Dendritic cell treated with granulocyte-macrophage colony-stimulating factor and Interleukin-4, amounts not matched to agents 40 ng/mL and 50 ng/mL, for 4 days (primary cell): ENCODE measurements around the gene KIF5C.

Experiments
- H3K27ac Mint-ChIP-seq: one replicate; pipeline ENCODE4 v1.8.0; 2022; ENCODE audit warnings: mild to moderate bottlenecking, mixed read lengths
- H3K27me3 Mint-ChIP-seq: one replicate; pipeline ENCODE4 v1.8.0; 2022; ENCODE audit warnings: mild to moderate bottlenecking, mixed read lengths
- H3K36me3 Mint-ChIP-seq: one replicate; pipeline ENCODE4 v1.8.0; 2022; ENCODE audit warnings: low read depth, mixed read lengths
- H3K4me1 Mint-ChIP-seq: one replicate; pipeline ENCODE4 v1.8.0; 2022; ENCODE audit warnings: low read depth, mixed read lengths
- H3K4me3 Mint-ChIP-seq: one replicate; pipeline ENCODE4 v1.8.0; 2022; ENCODE audit warnings: mild to moderate bottlenecking, moderate library complexity, mixed read lengths
- H3K9me3 Mint-ChIP-seq: one replicate; pipeline ENCODE4 v1.8.0; 2022; ENCODE audit warnings: mixed read lengths
- intact Hi-C: fragments of 100-400 bp; cut with micrococcal nuclease; formaldehyde crosslinking; loops from one replicate; pipeline ENCODE4 v1.15.0; 2022

KIF5C gene

DNA sequence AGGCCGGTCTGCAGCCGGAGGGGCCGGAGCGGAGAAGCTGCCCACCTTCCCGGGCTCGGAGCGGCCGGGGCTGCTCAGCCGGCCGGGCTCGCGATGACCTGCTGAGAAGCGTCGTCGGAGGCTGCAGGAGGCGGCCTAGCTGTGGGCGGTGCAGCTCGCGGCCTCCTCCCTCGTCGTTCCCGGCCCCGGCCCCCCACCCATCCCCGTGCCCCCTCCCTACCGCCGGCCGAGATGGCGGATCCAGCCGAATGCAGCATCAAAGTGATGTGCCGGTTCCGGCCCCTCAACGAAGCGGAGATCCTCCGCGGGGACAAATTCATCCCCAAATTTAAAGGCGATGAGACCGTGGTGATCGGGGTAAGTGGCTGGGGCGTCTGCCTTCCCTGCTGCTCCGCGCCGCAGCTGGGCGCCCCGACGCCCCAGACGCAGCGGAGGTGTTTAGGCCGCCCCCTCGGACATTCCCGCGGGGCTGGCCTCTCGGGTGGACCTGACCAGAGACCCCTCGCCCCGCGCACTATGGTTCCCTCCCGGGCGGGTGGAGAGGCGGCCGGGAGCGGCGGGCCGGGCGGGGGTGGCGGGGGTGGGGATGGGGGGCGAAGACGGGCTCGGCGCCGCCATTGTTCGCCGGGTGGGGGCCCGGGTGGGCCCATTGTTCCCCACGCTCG lies 492 bp downstream of the KIF5C start:
- H3K27ac Mint-ChIP-seq, result no peak overlapping the region
- no peaks in the 10 kb centered on the region for H3K36me3 Mint-ChIP-seq
- intact Hi-C loops, result no loop called here

DNA sequence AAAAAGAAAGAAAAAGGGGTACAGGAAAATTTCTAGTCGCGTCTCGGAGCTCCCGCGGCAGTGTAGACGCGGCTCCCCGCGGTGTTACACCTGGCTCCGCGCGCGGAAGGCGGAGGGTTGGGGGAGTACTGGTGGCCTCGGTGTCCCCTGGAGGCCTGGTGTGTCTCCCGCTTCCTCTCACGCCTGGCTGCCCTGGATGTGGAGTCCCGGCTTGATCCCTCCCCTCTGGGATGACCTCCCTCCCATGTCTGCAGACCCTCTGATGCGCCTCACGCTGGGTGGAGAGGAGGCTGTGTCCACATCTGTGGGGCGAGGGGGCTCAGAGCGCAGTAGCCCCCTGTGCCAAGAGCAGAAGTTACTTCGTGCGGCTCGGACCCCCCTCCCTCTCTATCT lies 1.2 kb downstream of the KIF5C start:
- H3K4me3 Mint-ChIP-seq, result peak overlapping the region; percentile 30
- H3K4me1 Mint-ChIP-seq, result peaks cover 12% of the 10 kb centered on the region
- H3K36me3 Mint-ChIP-seq, result no peaks in the 10 kb centered on the region
- H3K9me3 Mint-ChIP-seq, result peaks cover 10% of the 10 kb centered on the region
- H3K27ac Mint-ChIP-seq, result no peak overlapping the region
- intact Hi-C loops, result no loop called here
- peaks cover 72% of the 10 kb centered on the region for H3K27me3 Mint-ChIP-seq

More for the DNA sequence above, 492 bp downstream of the KIF5C start:
- H3K4me3 Mint-ChIP-seq, result no peak overlapping the region
- peaks cover 73% of the 10 kb centered on the region for H3K27me3 Mint-ChIP-seq
- peaks cover 12% of the 10 kb centered on the region for H3K4me1 Mint-ChIP-seq
- H3K9me3 Mint-ChIP-seq, result peaks cover 3% of the 10 kb centered on the region

DNA sequence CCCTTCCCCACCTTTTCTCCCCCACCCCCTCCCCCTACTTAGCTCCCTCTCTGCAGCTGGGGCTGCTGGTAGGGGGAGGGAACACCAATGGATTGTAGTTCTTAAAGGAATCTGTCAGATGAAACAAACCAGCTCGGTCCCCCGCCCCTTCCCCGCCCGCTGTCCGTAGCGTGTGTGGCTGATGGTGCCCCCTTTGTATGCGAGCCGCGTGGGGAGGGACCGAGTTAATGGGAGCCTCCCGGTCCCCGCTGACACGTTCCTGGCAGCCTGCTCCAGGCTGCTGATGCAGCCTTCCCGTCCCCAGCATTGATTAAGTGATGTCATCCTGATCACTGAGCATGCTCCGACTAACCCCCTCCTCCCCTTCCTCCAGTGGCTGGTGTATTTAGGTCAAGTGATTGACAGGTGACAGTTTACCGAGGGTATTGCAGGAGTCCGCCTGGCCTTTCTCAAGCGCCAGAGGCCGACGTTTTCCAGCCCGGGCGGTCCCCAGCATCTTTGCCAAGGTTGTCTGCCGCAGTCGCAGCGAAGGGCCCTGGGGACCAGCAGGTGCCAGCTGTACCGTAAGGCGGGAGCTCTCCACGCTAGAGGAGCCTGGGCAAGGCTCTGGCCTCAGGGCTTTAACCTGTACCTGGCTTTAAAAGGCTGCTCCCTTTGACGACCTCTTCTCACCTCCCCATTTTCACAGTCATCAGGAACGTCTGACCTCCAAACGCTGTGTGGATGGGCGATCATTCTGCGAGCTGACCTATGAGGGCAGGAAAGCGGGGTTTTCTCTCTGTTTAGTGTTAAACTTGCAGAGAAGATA lies 1.8 kb downstream of the KIF5C start:
- H3K9me3 Mint-ChIP-seq, result peaks cover 10% of the 10 kb centered on the region
- intact Hi-C loops, result no loop called here
- peaks cover 71% of the 10 kb centered on the region for H3K27me3 Mint-ChIP-seq
- H3K4me1 Mint-ChIP-seq, result peaks cover 12% of the 10 kb centered on the region
- H3K36me3 Mint-ChIP-seq, result no peaks in the 10 kb centered on the region
- no peak overlapping the region for H3K27ac Mint-ChIP-seq
- H3K4me3 Mint-ChIP-seq, result no peak overlapping the region

DNA sequence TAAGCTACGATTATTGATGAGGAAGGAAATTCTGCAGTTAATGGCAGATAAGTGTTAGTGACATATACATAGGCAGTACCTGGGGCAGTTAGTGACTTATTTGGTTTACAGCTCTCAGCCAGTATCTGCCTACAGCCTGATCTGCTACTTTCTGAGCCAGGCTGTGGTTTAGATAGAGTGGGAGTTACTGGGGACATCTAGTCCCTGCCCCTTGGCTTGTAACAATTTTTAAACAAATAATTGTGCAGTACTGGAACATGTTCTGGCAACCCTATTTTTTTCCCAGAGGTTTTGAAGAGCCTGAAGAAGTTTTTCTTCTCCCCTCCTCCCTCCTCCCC lies 2.3 kb downstream of the KIF5C start:
- H3K27me3 Mint-ChIP-seq, result peaks cover 65% of the 10 kb centered on the region
- intact Hi-C loops, result no loop called here
- no peaks in the 10 kb centered on the region for H3K36me3 Mint-ChIP-seq
- H3K4me3 Mint-ChIP-seq, result no peak overlapping the region
- peaks cover 10% of the 10 kb centered on the region for H3K9me3 Mint-ChIP-seq
- H3K27ac Mint-ChIP-seq, result no peak overlapping the region
- H3K4me1 Mint-ChIP-seq, result peaks cover 12% of the 10 kb centered on the region

DNA sequence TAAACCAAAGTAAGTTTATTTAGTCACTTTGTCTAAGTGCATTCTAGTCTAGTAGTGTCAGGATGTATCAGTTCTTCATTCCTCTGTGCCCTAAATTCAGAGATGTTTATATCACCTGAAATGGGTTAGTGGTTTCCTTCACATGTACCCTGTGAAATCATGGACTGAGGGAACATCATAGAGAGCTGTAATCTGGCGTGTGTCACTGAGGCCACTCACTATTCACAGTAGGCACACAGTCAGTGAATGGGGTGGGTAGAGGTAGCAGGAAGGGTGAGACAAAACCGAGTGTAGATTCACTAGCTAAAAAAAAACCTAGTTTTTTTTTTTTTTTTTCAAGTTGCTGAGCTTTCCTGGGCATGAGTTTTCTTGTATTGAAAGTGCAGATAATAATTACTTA lies 5.6 kb downstream of the KIF5C start:
- H3K4me1 Mint-ChIP-seq, result peaks cover 12% of the 10 kb centered on the region

DNA sequence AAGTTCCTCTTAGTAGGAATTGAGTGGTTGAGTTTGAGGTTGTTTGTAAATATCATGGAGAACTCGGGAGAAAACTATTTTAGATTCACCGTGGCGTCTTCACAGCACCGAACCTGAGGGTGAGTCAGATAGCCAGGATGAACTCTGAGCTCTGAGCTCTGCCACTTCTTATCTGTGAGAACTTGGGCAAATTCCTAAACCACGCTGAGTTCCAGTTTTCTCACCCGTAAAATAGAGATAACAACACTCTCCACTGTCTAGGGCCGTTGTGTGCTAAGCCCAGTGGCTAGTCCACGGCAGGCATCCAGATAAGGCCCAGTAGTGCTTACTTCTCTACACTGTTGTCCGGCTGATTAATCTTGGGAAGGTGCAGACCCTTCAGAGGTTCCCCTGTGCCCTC lies 7.0 kb downstream of the KIF5C start:
- Mint-ChIP-seq H3K27ac (no peak overlapping the region), H3K4me1 (peaks cover under 1% of the 10 kb centered on the region), H3K9me3 (peaks cover 10% of the 10 kb centered on the region), H3K4me3 (no peak overlapping the region), H3K27me3 (peaks cover 37% of the 10 kb centered on the region), H3K36me3 (no peaks in the 10 kb centered on the region)
- intact Hi-C loops, result no loop called here

More for the DNA sequence above, 5.6 kb downstream of the KIF5C start:
- Mint-ChIP-seq H3K4me3 (no peak overlapping the region), H3K27me3 (peaks cover 39% of the 10 kb centered on the region), H3K27ac (no peak overlapping the region), H3K36me3 (no peaks in the 10 kb centered on the region), H3K9me3 (peaks cover 10% of the 10 kb centered on the region)
- intact Hi-C loops, result no loop called here

DNA sequence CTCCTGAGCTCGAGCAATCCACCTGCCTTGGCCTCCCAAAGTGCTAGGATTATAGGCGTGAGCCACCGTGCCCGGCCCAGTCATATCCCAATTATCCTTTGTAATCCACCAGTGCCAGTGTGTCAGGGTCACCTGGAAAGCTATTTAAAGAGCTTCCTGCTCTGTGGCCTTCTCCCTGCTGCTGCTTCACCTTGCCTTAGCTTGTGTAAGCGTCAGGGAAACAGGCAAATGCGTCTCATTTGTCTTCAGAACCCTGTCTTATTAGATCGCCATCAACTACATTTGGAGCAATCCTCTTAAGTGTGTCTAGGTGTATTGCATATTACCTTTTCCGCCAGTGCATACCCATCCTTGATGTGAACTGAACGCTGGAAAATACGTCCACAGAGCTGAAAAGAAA lies 10.2 kb downstream of the KIF5C start:
- H3K4me3 Mint-ChIP-seq, result no peak overlapping the region
- no peak overlapping the region for H3K27ac Mint-ChIP-seq
- peaks cover 13% of the 10 kb centered on the region for H3K4me1 Mint-ChIP-seq
- H3K9me3 Mint-ChIP-seq, result peaks cover 10% of the 10 kb centered on the region
- intact Hi-C loops, result no loop called here
- no peaks in the 10 kb centered on the region for H3K36me3 Mint-ChIP-seq
- peaks cover 38% of the 10 kb centered on the region for H3K27me3 Mint-ChIP-seq

DNA sequence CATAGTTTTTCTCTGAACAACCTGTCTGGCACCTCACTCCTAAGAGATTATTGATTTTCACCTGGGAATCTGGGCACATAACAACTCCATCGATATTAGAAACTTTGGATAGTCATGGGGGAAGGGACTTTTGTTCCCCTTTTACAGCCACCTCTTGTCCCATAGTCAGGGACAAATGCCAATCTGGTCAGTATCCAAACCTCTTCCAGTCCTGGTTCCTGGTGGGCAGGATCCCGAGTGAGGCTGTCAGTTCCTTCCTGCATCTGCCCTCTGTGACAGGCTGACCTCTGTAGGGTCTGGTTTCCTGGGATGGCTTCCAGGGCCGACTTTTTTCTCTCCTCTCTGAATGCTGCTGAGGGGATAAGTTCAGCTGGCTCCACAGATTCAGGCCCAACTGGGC lies 11.0 kb downstream of the KIF5C start:
- Mint-ChIP-seq H3K27me3 (peaks cover 41% of the 10 kb centered on the region), H3K4me3 (no peak overlapping the region)
- intact Hi-C loops, result no loop called here

DNA sequence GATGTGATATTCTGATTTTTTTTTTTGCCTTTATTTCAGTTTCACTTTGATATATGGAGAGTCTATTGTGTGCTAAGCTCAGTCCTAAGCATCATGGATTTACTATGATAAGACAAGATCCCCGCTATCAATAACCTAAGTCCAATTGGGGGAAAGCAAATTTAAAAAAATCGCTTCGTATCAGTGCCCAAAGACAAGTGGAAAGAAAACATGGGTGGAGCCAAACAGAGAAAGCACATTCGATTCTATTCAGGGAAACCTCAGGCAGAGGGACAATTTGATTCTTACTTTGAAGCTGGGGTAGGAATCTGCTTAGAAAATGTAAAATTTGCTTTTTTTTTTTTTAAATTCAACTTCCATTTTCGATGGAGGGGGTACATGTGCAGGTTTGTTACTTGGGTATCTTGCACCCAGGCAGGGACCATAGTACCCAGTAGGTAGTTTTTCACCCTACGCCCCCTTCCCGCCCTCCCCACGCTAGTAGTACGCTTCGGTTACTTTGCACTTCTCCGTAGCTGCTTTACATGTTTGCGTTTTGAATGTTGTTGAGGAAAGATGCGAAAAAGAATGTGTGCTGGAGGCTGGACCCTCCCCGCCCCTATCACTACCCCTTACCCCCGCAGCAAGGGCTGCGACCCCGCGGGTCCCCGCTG lies 12.4 kb downstream of the KIF5C start:
- Mint-ChIP-seq H3K27me3 (peaks cover 41% of the 10 kb centered on the region), H3K9me3 (peaks cover 4% of the 10 kb centered on the region), H3K4me3 (peak overlapping the region; percentile 50), H3K27ac (no peak overlapping the region), H3K36me3 (no peaks in the 10 kb centered on the region), H3K4me1 (peaks cover 13% of the 10 kb centered on the region)
- intact Hi-C loops, result no loop called here

More for the DNA sequence above, 11.0 kb downstream of the KIF5C start:
- H3K4me1 Mint-ChIP-seq, result peaks cover 13% of the 10 kb centered on the region
- no peaks in the 10 kb centered on the region for H3K36me3 Mint-ChIP-seq
- no peak overlapping the region for H3K27ac Mint-ChIP-seq
- H3K9me3 Mint-ChIP-seq, result peaks cover 3% of the 10 kb centered on the region

DNA sequence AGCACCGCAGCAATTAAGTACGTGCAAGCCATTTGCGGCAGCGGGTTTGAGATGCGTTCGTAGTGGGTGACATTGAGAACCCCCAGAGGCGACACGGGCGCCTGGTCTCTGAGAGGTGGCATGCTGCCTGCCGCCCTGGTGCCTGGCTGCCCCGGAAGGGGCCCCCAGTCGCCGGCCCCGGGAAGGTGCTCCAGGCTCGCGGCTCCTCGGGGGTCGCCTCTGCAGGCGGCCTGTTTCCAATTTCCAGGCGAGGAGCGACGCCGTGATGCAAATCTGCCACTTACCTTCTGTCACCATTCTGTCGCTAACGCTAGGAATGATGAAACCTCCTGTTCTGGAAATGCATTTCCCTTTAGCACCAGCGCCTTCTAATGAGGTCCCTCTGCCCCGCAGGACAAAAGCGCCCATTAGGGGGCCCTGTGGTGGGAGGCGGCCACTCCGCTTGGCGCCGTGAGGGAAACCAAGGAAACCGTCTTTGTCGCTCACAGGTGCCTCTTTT lies 13.0 kb downstream of the KIF5C start:
- intact Hi-C loops, result no loop called here
- H3K27me3 Mint-ChIP-seq, result peaks cover 40% of the 10 kb centered on the region
- H3K36me3 Mint-ChIP-seq, result no peaks in the 10 kb centered on the region
- H3K4me1 Mint-ChIP-seq, result peaks cover 13% of the 10 kb centered on the region
- H3K27ac Mint-ChIP-seq, result no peak overlapping the region
- peaks cover 10% of the 10 kb centered on the region for H3K9me3 Mint-ChIP-seq
- peak overlapping the region; percentile 50 for H3K4me3 Mint-ChIP-seq

DNA sequence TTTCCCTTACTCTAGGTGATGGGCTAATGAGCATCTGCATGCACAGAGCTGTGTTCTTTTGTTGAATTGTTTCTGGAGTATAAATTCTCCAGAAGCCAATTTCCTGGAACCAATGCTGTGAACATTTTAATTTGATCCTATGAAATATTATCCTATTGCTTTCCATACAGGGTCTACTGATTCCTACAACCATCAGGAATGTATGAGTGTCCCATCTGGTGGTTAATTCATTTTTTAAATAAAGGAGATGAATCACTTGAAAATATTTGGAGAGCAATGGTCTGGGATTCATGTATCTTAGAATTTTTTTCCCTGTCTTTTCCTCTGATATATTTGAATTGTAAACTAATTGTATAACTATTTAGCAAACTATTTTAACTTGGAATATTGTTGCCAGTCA lies 14.0 kb downstream of the KIF5C start:
- Mint-ChIP-seq H3K27ac (no peak overlapping the region), H3K27me3 (peaks cover 43% of the 10 kb centered on the region), H3K4me3 (no peak overlapping the region), H3K9me3 (peaks cover 18% of the 10 kb centered on the region), H3K36me3 (no peaks in the 10 kb centered on the region), H3K4me1 (peaks cover 13% of the 10 kb centered on the region)
- intact Hi-C loops, result no loop called here

DNA sequence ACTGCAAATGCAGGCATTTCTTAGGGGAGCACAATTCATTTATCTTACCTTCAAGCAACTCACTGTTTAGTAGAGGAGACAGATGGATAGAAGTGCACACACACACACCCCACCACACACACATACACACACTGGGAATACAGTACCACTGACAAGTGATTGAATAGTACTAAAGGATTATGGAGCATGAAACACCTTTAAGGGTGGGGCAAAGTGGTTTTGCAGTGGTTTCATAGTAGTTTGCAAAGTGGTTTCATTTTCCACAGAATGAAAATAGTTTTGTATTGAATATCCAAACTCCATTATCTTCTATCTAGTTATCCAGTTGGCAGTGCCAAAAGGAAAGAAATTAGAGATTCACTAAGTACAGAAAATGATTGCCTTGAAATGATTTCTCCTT lies 18.9 kb downstream of the KIF5C start:
- Mint-ChIP-seq H3K9me3 (peaks cover 18% of the 10 kb centered on the region), H3K27me3 (peaks cover 16% of the 10 kb centered on the region), H3K27ac (no peak overlapping the region), H3K4me1 (no peaks in the 10 kb centered on the region), H3K4me3 (no peak overlapping the region), H3K36me3 (no peaks in the 10 kb centered on the region)
- intact Hi-C loops, result no loop called here

DNA sequence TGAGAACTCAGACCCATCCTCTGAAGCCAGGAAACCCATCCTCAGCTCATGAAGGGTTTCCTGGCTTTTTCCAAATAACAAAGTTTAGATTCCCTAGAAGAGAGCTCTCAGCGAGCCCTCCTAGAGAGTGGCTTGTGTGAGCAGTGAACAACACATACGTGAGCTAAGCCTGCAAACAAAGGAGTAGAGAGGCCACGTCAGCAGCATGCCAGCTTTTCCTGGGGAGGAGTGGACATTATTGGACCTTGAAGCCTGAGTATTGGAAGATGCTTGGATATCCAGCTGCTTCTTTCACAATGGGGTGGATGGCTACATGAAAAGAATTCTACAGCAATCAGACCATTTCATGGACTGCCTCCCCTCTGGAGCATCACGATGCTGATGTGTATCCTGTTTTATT lies 21.1 kb downstream of the KIF5C start:
- H3K27me3 Mint-ChIP-seq, result peaks cover 5% of the 10 kb centered on the region
- intact Hi-C loops, result no loop called here
- H3K4me1 Mint-ChIP-seq, result no peaks in the 10 kb centered on the region
- no peaks in the 10 kb centered on the region for H3K36me3 Mint-ChIP-seq
- peaks cover 18% of the 10 kb centered on the region for H3K9me3 Mint-ChIP-seq
- no peak overlapping the region for H3K27ac Mint-ChIP-seq
- H3K4me3 Mint-ChIP-seq, result no peak overlapping the region

DNA sequence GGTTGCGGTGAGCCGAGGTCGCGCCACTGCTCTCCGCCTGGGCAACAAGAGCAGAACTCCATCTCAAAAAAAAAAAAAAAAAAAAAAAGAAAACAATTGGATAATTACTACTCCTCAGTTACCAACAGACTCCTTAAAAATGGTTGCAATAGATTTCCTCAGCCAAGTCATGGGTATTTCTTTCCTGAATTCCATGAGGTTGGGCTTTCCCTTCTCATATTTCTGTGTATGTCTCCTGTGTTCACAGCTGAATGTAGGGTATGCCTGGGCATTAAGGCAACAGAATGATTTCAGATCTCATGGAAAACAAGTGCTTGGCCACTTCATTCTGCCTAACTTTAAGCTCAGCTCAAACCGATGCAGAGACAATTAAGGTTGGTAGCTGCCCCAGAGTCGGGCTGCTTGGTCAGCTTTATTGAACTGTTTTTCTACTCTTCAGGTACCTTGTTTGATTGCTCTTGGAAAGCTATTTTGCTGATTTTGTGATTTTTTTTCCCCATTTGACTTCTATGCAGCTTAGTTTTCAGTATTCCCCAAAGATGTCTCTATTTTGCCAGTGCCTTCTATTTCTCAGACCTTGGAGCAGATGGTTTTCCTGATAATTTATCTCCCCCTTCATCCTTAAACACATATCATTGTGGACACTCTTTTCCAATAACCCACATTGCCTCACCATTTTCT lies 24.8 kb downstream of the KIF5C start:
- H3K4me1 Mint-ChIP-seq, result no peaks in the 10 kb centered on the region
- no peaks in the 10 kb centered on the region for H3K36me3 Mint-ChIP-seq
- H3K4me3 Mint-ChIP-seq, result no peak overlapping the region
- H3K27ac Mint-ChIP-seq, result no peak overlapping the region
- intact Hi-C loops, result no loop called here
- no peaks in the 10 kb centered on the region for H3K9me3 Mint-ChIP-seq
- H3K27me3 Mint-ChIP-seq, result peaks cover 2% of the 10 kb centered on the region
